SK-N-SH (cell line): Measurements from ENCODE around the gene LIPG.

Source experiments
- CTCF ChIP-seq: fragments of 200-600 bp; sonication (generic); IDR thresholded peaks from 2 replicates; pipeline ENCODE4 v1.6.1; 2017; ENCODE audit warnings: antibody characterized with exemption, mild to moderate bottlenecking, moderate library complexity
- POLR2AphosphoS5 ChIP-seq: IDR thresholded peaks from 2 replicates; pipeline ENCODE4 v1.6.1; 2012; ENCODE audit warnings: low read depth, low read length
- TAF1 ChIP-seq: IDR thresholded peaks from 2 replicates; pipeline ENCODE4 v1.6.1; 2012; ENCODE audit warnings: low read depth, mild to moderate bottlenecking, low read length, moderate library complexity, borderline replicate concordance
- YY1 ChIP-seq: IDR thresholded peaks from 2 replicates; pipeline ENCODE4 v1.4.0; 2012; ENCODE audit warnings: low read depth, mild to moderate bottlenecking

DNA sequence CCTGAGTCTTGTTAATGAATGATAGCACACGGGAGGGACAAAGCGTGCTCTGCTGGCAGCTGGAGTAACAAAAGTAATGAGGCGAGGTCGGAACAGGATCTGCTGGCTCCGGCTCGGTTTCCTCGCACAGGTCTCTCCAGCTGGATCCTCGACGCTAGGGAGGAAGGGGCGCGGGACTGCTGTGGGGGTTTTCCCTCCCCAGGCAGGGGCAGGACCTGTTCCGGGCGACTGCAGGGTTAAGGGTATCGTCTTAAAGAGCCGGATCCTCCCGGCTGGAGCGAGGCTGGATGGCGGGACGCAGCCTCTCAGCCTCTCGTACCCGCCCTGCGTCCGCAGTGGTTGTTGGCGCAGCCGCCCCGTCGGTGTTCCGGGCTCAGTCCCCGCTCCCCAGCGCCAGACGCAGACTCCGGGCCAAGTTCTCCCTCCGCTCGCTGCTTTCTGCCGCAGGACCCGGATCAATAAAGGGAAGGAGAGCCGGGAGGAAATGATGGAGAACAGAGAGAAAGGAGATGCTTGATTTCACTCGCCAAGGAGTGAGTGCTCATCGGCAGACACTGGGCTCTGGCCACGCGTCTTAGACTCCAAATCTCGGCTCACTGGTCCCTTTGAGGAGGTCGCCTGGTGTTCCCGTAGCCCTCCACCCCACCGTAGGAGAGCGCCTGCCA, 1.1 kb upstream of the LIPG start:
- TF ChIP-seq POLR2AphosphoS5: no peak
- no peak for TF ChIP-seq YY1
- no peak for TF ChIP-seq CTCF
- TF ChIP-seq TAF1: no peak
